Myocyte (in vitro differentiated cells): Measurements from ENCODE around the gene MYBBP1A. TPM values are rescaled to one million over a fixed set of nuclear protein-coding genes. Genes with fewer than 3 reads are reported as not detected.

ENCODE experiments used
- DNase-seq: peaks from one replicate; pipeline ENCODE4 v3.0.0-alpha.2; 2012; ENCODE audit warnings: low read depth
- total RNA-seq: library from RNA; depleted of rRNA; stranded (reverse); fragments of >200 nt; gene quantifications from 2 replicates; pipeline ENCODE4 v1.2.3, GENCODE V29; 2014

The MYBBP1A gene
- total RNA-seq, 1 donor from 2014 or later, result 50.0 TPM

GRCh38 chr17:4522661-4523060 is 32.5 kb downstream of the MYBBP1A start:
- DNase-seq, result no peak

- DNase-seq, result no peak
Measured at GRCh38 chr17:4520894-4521600, 34.1 kb downstream of the MYBBP1A start.

GRCh38 chr17:4520060-4520893 is 34.9 kb downstream of the MYBBP1A start:
- DNase-seq, result no peak

- no peak for DNase-seq
Measured at GRCh38 chr17:4519361-4519788, 35.8 kb downstream of the MYBBP1A start.

- peak; percentile 61 for DNase-seq
Measured at GRCh38 chr17:4518901-4519300, 36.3 kb downstream of the MYBBP1A start.

- no peak for DNase-seq
Measured at GRCh38 chr17:4516735-4517134, 38.4 kb downstream of the MYBBP1A start.

- no peak for DNase-seq
Measured at GRCh38 chr17:4515501-4515900, 39.7 kb downstream of the MYBBP1A start.

GRCh38 chr17:4514779-4515178 is 40.4 kb downstream of the MYBBP1A start:
- no peak for DNase-seq

- DNase-seq, result no peak
Measured at GRCh38 chr17:4514206-4514605, 41.0 kb downstream of the MYBBP1A start.

GRCh38 chr17:4513113-4514032 is 41.8 kb downstream of the MYBBP1A start:
- DNase-seq, result no peak

- no peak for DNase-seq
Measured at GRCh38 chr17:4512156-4513112, 42.8 kb downstream of the MYBBP1A start.

GRCh38 chr17:4511199-4511932 is 43.8 kb downstream of the MYBBP1A start:
- no peak for DNase-seq

GRCh38 chr17:4510618-4510941 is 44.6 kb downstream of the MYBBP1A start:
- DNase-seq, result no peak

- peak; percentile 53 for DNase-seq
Measured at GRCh38 chr17:4509923-4510617, 45.1 kb downstream of the MYBBP1A start.

GRCh38 chr17:4509401-4509800 is 45.8 kb downstream of the MYBBP1A start:
- peak; percentile 31 for DNase-seq

- DNase-seq, result no peak
Measured at GRCh38 chr17:4508207-4508606, 47.0 kb downstream of the MYBBP1A start.

- no peak for DNase-seq
Measured at GRCh38 chr17:4507361-4508111, 47.6 kb downstream of the MYBBP1A start.

GRCh38 chr17:4506892-4507291 is 48.3 kb downstream of the MYBBP1A start:
- no peak for DNase-seq
